Ishikawa (cell line): Measurements from ENCODE around the gene IBTK.

Experiments
- CEBPB ChIP-seq: IDR thresholded peaks from 2 replicates; pipeline ENCODE4 v1.6.1; 2012
- CREB1 ChIP-seq: IDR thresholded peaks from 2 replicates; pipeline ENCODE4 v1.6.1; 2012; ENCODE audit warnings: low read depth
- EGR1 ChIP-seq: IDR thresholded peaks from 2 replicates; pipeline ENCODE4 v1.6.1; 2012
- EP300 ChIP-seq: IDR thresholded peaks from 2 replicates; pipeline ENCODE4 v1.6.1; 2012; ENCODE audit warnings: borderline replicate concordance
- FOXM1 ChIP-seq: IDR thresholded peaks from 2 replicates; pipeline ENCODE4 v1.6.1; 2012; ENCODE audit warnings: low read depth, borderline replicate concordance
- MAX ChIP-seq: IDR thresholded peaks from 2 replicates; pipeline ENCODE4 v1.6.1; 2012
- NFIC ChIP-seq: IDR thresholded peaks from 2 replicates; pipeline ENCODE4 v1.6.1; 2012
- RAD21 ChIP-seq: IDR thresholded peaks from 2 replicates; pipeline ENCODE4 v1.6.1; 2012; ENCODE audit warnings: low read depth
- REST ChIP-seq: IDR thresholded peaks from 2 replicates; pipeline ENCODE4 v1.6.1; 2012; ENCODE audit warnings: low read depth, mild to moderate bottlenecking
- TAF1 ChIP-seq: IDR thresholded peaks from 2 replicates; pipeline ENCODE4 v1.6.1; 2012; ENCODE audit warnings: low read depth, mild to moderate bottlenecking
- TCF12 ChIP-seq: IDR thresholded peaks from 2 replicates; pipeline ENCODE4 v1.6.1; 2012; ENCODE audit warnings: low read depth
- TEAD4 ChIP-seq: IDR thresholded peaks from 2 replicates; pipeline ENCODE4 v1.6.1; 2012
- USF1 ChIP-seq: IDR thresholded peaks from 2 replicates; pipeline ENCODE4 v1.6.1; 2012
- YY1 ChIP-seq: IDR thresholded peaks from 2 replicates; pipeline ENCODE4 v1.6.1; 2012; ENCODE audit warnings: low read depth
- ZBTB7A ChIP-seq: IDR thresholded peaks from 2 replicates; pipeline ENCODE4 v1.6.1; 2012; ENCODE audit warnings: low read depth

IBTK gene

GRCh38 chr6:82143041-82143481 is 104.5 kb downstream of the IBTK start:
- TF ChIP-seq EP300 (no peak), EGR1 (no peak)

- TF ChIP-seq RAD21, result no peak
- TF ChIP-seq CEBPB, result no peak
Measured at GRCh38 chr6:82142524-82142923, 105.0 kb downstream of the IBTK start.

- TF ChIP-seq RAD21, result no peak
- TF ChIP-seq EP300, result no peak
- no peak for TF ChIP-seq ZBTB7A
- no peak for TF ChIP-seq TEAD4
- no peak for TF ChIP-seq CEBPB
- TF ChIP-seq TCF12, result no peak
- no peak for TF ChIP-seq CREB1
- TF ChIP-seq USF1, result no peak
- no peak for TF ChIP-seq TAF1
- no peak for TF ChIP-seq YY1
- TF ChIP-seq MAX, result no peak
- TF ChIP-seq FOXM1, result no peak
- TF ChIP-seq EGR1, result no peak
- TF ChIP-seq NFIC, result no peak
- no peak for TF ChIP-seq REST
Measured at GRCh38 chr6:82138075-82138791, 109.3 kb downstream of the IBTK start.

GRCh38 chr6:82131441-82131840 is 116.1 kb downstream of the IBTK start:
- TF ChIP-seq EP300 (no peak), REST (no peak), FOXM1 (no peak), NFIC (no peak), USF1 (no peak), CREB1 (no peak), ZBTB7A (no peak), TAF1 (no peak), RAD21 (no peak), MAX (no peak)

- TF ChIP-seq YY1, result no peak
- TF ChIP-seq NFIC, result no peak
- TF ChIP-seq EP300, result no peak
- no peak for TF ChIP-seq CEBPB
- TF ChIP-seq TCF12, result no peak
- no peak for TF ChIP-seq EGR1
- TF ChIP-seq RAD21, result no peak
- TF ChIP-seq FOXM1, result no peak
- no peak for TF ChIP-seq TAF1
- no peak for TF ChIP-seq TEAD4
- TF ChIP-seq MAX, result no peak
- TF ChIP-seq CREB1, result no peak
- no peak for TF ChIP-seq USF1
- no peak for TF ChIP-seq REST
- no peak for TF ChIP-seq ZBTB7A
Measured at GRCh38 chr6:82129797-82130196, 117.7 kb downstream of the IBTK start.
